H9 (cell line): ENCODE data around the gene TCOF1. TPM values are rescaled to one million over a fixed set of nuclear protein-coding genes. Genes with fewer than 3 reads are reported as not detected.

ENCODE experiments used
- DNase-seq: peaks from one replicate; pipeline ENCODE4 v3.0.0-alpha.2; 2017
- H2AFZ ChIP-seq: one replicate; pipeline ENCODE4 v1.6.1; 2013; ENCODE audit warnings: mild to moderate bottlenecking, low read length, control low read depth, moderate library complexity
- H2AK5ac ChIP-seq: 2 replicates; pipeline ENCODE4 v1.6.1; 2013; ENCODE audit warnings: low read length, control low read depth, mixed read lengths; ENCODE audit not compliant: insufficient read length
- H2BK120ac ChIP-seq: one replicate; pipeline ENCODE4 v1.6.1; 2013; ENCODE audit warnings: low read depth, mild to moderate bottlenecking, low read length, control low read depth, inconsistent platforms; ENCODE audit not compliant: poor library complexity, severe bottlenecking
- H2BK12ac ChIP-seq: 2 replicates; pipeline ENCODE4 v1.6.1; 2013; ENCODE audit warnings: low read length, control low read depth, mixed read lengths, low read depth; ENCODE audit not compliant: insufficient read length
- H2BK15ac ChIP-seq: 2 replicates; pipeline ENCODE4 v1.6.1; 2013; ENCODE audit warnings: low read depth, low read length, control low read depth
- H2BK20ac ChIP-seq: one replicate; pipeline ENCODE4 v1.6.1; 2013; ENCODE audit warnings: low read depth, mild to moderate bottlenecking, low read length, control low read depth, inconsistent platforms; ENCODE audit not compliant: poor library complexity, severe bottlenecking
- H2BK5ac ChIP-seq: 2 replicates; pipeline ENCODE4 v1.6.1; 2013; ENCODE audit warnings: low read length, control low read depth, mixed read lengths; ENCODE audit not compliant: insufficient read length
- H3K14ac ChIP-seq: 2 replicates; pipeline ENCODE4 v1.6.1; 2013; ENCODE audit warnings: low read length, control low read depth; ENCODE audit not compliant: insufficient read depth
- H3K18ac ChIP-seq: 2 replicates; pipeline ENCODE4 v1.6.1; 2013; ENCODE audit warnings: low read depth, mild to moderate bottlenecking, mixed read lengths, low read length, control low read depth; ENCODE audit not compliant: insufficient read length
- H3K23ac ChIP-seq: 2 replicates; pipeline ENCODE4 v1.6.1; 2013; ENCODE audit warnings: low read length, control low read depth, mixed read lengths, low read depth; ENCODE audit not compliant: insufficient read length
- H3K23me2 ChIP-seq: 2 replicates; pipeline ENCODE4 v1.6.1; 2013; ENCODE audit warnings: low read depth, mild to moderate bottlenecking, mixed read lengths, low read length, control low read depth; ENCODE audit not compliant: insufficient read length, poor library complexity, severe bottlenecking
- H3K27ac ChIP-seq: 2 replicates; pipeline ENCODE4 v1.5.1; 2013; ENCODE audit warnings: low read length, control low read depth, mixed read lengths, low read depth; ENCODE audit not compliant: insufficient read length
- H3K27me3 ChIP-seq: 2 replicates; pipeline ENCODE4 v1.6.1; 2013; ENCODE audit warnings: low read length, control low read depth, inconsistent platforms; ENCODE audit not compliant: insufficient read depth
- H3K4ac ChIP-seq: 2 replicates; pipeline ENCODE4 v1.6.1; 2013; ENCODE audit warnings: low read depth, mild to moderate bottlenecking, control low read depth, inconsistent platforms, low read length, moderate library complexity
- H3K4me1 ChIP-seq: 2 replicates; pipeline ENCODE4 v1.6.1; 2013; ENCODE audit warnings: low read length, control low read depth, inconsistent platforms; ENCODE audit not compliant: insufficient read depth
- H3K4me2 ChIP-seq: 2 replicates; pipeline ENCODE4 v1.6.1; 2013; ENCODE audit warnings: low read length, control low read depth, mixed read lengths; ENCODE audit not compliant: insufficient read length, insufficient read depth
- H3K56ac ChIP-seq: 2 replicates; pipeline ENCODE4 v1.6.1; 2013; ENCODE audit warnings: low read depth, mild to moderate bottlenecking, mixed read lengths, low read length, control low read depth; ENCODE audit not compliant: insufficient read length
- H3K79me1 ChIP-seq: 2 replicates; pipeline ENCODE4 v1.6.1; 2013; ENCODE audit warnings: low read depth, mild to moderate bottlenecking, moderate library complexity, low read length, control low read depth, inconsistent platforms; ENCODE audit not compliant: insufficient read depth, poor library complexity, severe bottlenecking
- H3K79me2 ChIP-seq: 2 replicates; pipeline ENCODE4 v1.6.1; 2013; ENCODE audit warnings: low read length, control low read depth, inconsistent platforms; ENCODE audit not compliant: insufficient read depth
- H3K9ac ChIP-seq: 2 replicates; pipeline ENCODE4 v1.6.1; 2013; ENCODE audit warnings: low read length, control low read depth, mixed read lengths; ENCODE audit not compliant: insufficient read length; ENCODE audit errors: extremely low read depth
- H3K9me3 ChIP-seq: one replicate; pipeline ENCODE4 v1.6.1; 2013; ENCODE audit warnings: low read depth, low read length, inconsistent platforms; ENCODE audit not compliant: control insufficient read depth
- H3T11ph ChIP-seq: one replicate; pipeline ENCODE4 v1.6.1; 2013; ENCODE audit warnings: mild to moderate bottlenecking, low read length, control low read depth, inconsistent platforms
- H4K20me1 ChIP-seq: one replicate; pipeline ENCODE4 v1.6.1; 2013; ENCODE audit not compliant: control insufficient read depth, insufficient read length, insufficient read depth
- H4K5ac ChIP-seq: 2 replicates; pipeline ENCODE4 v1.6.1; 2013; ENCODE audit warnings: low read depth, mild to moderate bottlenecking, mixed read lengths, low read length, control low read depth; ENCODE audit not compliant: insufficient read length
- H4K8ac ChIP-seq: replicated peaks from 2 replicates; pipeline ENCODE4 v1.6.1; 2013; ENCODE audit warnings: low read length, control low read depth, mixed read lengths, low read depth; ENCODE audit not compliant: insufficient read length
- H4K91ac ChIP-seq: 2 replicates; pipeline ENCODE4 v1.6.1; 2013; ENCODE audit warnings: low read depth, mild to moderate bottlenecking, moderate library complexity, mixed read lengths, low read length, control low read depth; ENCODE audit not compliant: insufficient read length
- H3K27ac Mint-ChIP-seq, 3 experiments: 2 replicates in 2 of 3; 3 replicates in 1 of 3; pipeline ENCODE4 v1.8.0; 2020 to 2021; ENCODE audit warnings: mixed read lengths in 3 of 3, mild to moderate bottlenecking in 1 of 3, moderate library complexity in 1 of 3
- H3K27me3 Mint-ChIP-seq: 2 replicates; pipeline ENCODE4 v1.8.0; 2021; ENCODE audit warnings: low read depth, mild to moderate bottlenecking, moderate library complexity, mixed read lengths
- H3K36me3 Mint-ChIP-seq, 3 experiments: 2 replicates in 2 of 3; 3 replicates in 1 of 3; pipeline ENCODE4 v1.8.0; 2020 to 2021; ENCODE audit warnings: low read depth in 3 of 3, mixed read lengths in 3 of 3; ENCODE audit not compliant: insufficient read depth in 1 of 3
- H3K4me1 Mint-ChIP-seq, 2 experiments: 2 replicates each; pipeline ENCODE4 v1.8.0; 2020; ENCODE audit warnings: mixed read lengths in 2 of 2
- H3K4me3 Mint-ChIP-seq, 2 experiments: 2 replicates in 1 of 2; 3 replicates in 1 of 2; pipeline ENCODE4 v1.8.0; 2020 to 2021; ENCODE audit warnings: mild to moderate bottlenecking in 2 of 2, mixed read lengths in 2 of 2, moderate library complexity in 1 of 2
- H3K9me3 Mint-ChIP-seq, 2 experiments: 2 replicates in 1 of 2; 3 replicates in 1 of 2; pipeline ENCODE4 v1.8.0; 2020; ENCODE audit warnings: mild to moderate bottlenecking in 2 of 2, mixed read lengths in 2 of 2, moderate library complexity in 1 of 2
- CTCF ChIP-seq: fragments of 200-600 bp; sonication (generic); conservative IDR thresholded peaks from 3 replicates; pipeline ENCODE4 v1.8.0; 2021; ENCODE audit warnings: antibody characterized with exemption, mild to moderate bottlenecking
- WGBS: extraction: QIAGEN DNeasy Blood & Tissue Kit; methylation state at CpG from one replicate; pipeline ENCODE4 v1.1.7; 2013; ENCODE audit warnings: missing lambda C conversion rate, low lambda C conversion rate, mixed read lengths; ENCODE audit not compliant: insufficient read length; ENCODE audit errors: extremely low coverage; 5-methylcytosine and 5-hydroxymethylcytosine counted together
- total RNA-seq: library from RNA; stranded (reverse); gene quantifications from 2 replicates; pipeline ENCODE4 v1.2.1, GENCODE V29; 2021

The TCOF1 gene
- total RNA-seq, 1 experiment from 2014 or later: 128 TPM

- no peak overlapping the region for H3K14ac ChIP-seq
- no peaks in the 10 kb centered on the region for H3K9me3 ChIP-seq
- H4K91ac ChIP-seq: no peak overlapping the region
- H2AK5ac ChIP-seq: no peak overlapping the region
- no peak overlapping the region for H2BK15ac ChIP-seq
- Mint-ChIP-seq H3K4me1 (peaks cover 16 to 36% of the 10 kb centered on the region in 2 experiments), H3K27ac (peak overlapping the region; percentile 100; a peak in 5 of 7 replicates), H3K36me3 (peaks cover 63 to 64% (median 64%) of the 10 kb centered on the region in 3 experiments), H3K4me3 (peak overlapping the region; percentile 98 to 100), H3K27me3 (no peaks in the 10 kb centered on the region), H3K9me3 (peaks cover 0 to 3% of the 10 kb centered on the region in 2 experiments; a peak in 4 of 5 replicates)
- H3K23ac ChIP-seq: no peak overlapping the region
- no peak overlapping the region for H2BK20ac ChIP-seq
- no peak overlapping the region for H3K9ac ChIP-seq
- H3K4me1 ChIP-seq: no peaks in the 10 kb centered on the region
- H3K27ac ChIP-seq: no peak overlapping the region
- H3K18ac ChIP-seq: no peak overlapping the region
- H2AFZ ChIP-seq: no peak overlapping the region
- peaks cover 8% of the 10 kb centered on the region for H3K23me2 ChIP-seq
- H2BK5ac ChIP-seq: no peak overlapping the region
- no peak overlapping the region for H3T11ph ChIP-seq
- H3K4ac ChIP-seq: no peak overlapping the region
- peaks cover 3% of the 10 kb centered on the region for H3K79me1 ChIP-seq
- peak overlapping the region; percentile 95 for H3K4me2 ChIP-seq
- WGBS: no CpG with 5 or more reads among the region's 6 CpGs
- H4K5ac ChIP-seq: no peak overlapping the region
- TF ChIP-seq CTCF: no peak
- no peak overlapping the region for H2BK120ac ChIP-seq
- H3K79me2 ChIP-seq: peaks cover 16% of the 10 kb centered on the region; the same call in 1 of the 2 replicates
- no peak overlapping the region for H3K56ac ChIP-seq
- H4K8ac ChIP-seq: no peak overlapping the region
- no peak for DNase-seq
- no peaks in the 10 kb centered on the region for H3K27me3 ChIP-seq
- no peaks in the 10 kb centered on the region for H4K20me1 ChIP-seq
- no peak overlapping the region for H2BK12ac ChIP-seq
Observed at GRCh38 chr5:150447188-150447587, 89.7 kb downstream of the TCOF1 start.
